Fibroblast of pulmonary artery (primary cell): ENCODE results near the gene CPS1.

Source experiments
- DNase-seq: peaks from one replicate; pipeline ENCODE4 v3.0.0-alpha.2; 2010; ENCODE audit warnings: low read depth
- H3K4me3 ChIP-seq: replicated peaks from 2 replicates; pipeline ENCODE4 v1.5.1; 2011; ENCODE audit warnings: low read depth, mild to moderate bottlenecking, control low read depth, low read length, moderate library complexity
- TF ChIP-seq, protein P1 (sequence below): IDR thresholded peaks from 2 replicates; pipeline ENCODE4 v1.5.1; 2011; ENCODE audit warnings: mild to moderate bottlenecking, control low read depth, low read length, inconsistent platforms; ENCODE audit errors: missing control alignments

The CPS1 gene

DNA sequence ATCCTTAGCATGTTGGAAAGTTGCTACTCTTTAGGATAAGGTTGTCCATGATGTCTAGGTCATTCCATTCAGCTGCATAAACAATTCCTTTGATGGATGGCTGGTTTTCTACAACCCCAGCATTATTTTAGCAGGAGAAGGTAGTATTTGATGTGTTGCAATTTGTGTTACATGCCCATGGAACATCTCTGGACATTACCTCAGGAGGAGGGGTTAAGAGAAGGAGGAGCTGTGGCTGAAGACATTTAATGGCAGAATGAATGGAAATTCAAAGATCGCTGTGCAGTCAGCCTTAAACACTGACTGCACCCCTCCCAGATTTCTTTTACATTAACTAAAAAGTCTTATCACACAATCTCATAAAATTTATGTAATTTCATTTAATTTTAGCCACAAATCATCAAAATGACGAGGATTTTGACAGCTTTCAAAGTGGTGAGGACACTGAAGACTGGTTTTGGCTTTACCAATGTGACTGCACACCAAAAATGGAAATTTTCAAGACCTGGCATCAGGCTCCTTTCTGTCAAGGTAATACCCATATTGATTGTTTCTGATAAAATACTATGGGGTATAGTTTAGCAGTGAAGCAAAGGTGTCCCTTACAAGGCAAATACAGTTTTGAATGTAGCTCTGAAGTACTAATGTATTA lies at the start of gene CPS1:
Gene CPS1, plus strand, starts transcription at position 271 of the 652 bp plus-strand sequence. Its CDS starts 135 bp downstream, at position 406.
- TF ChIP-seq, protein P1, sequence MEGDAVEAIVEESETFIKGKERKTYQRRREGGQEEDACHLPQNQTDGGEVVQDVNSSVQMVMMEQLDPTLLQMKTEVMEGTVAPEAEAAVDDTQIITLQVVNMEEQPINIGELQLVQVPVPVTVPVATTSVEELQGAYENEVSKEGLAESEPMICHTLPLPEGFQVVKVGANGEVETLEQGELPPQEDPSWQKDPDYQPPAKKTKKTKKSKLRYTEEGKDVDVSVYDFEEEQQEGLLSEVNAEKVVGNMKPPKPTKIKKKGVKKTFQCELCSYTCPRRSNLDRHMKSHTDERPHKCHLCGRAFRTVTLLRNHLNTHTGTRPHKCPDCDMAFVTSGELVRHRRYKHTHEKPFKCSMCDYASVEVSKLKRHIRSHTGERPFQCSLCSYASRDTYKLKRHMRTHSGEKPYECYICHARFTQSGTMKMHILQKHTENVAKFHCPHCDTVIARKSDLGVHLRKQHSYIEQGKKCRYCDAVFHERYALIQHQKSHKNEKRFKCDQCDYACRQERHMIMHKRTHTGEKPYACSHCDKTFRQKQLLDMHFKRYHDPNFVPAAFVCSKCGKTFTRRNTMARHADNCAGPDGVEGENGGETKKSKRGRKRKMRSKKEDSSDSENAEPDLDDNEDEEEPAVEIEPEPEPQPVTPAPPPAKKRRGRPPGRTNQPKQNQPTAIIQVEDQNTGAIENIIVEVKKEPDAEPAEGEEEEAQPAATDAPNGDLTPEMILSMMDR, result no peak
- H3K4me3 ChIP-seq, result no peak within 1 kb of the TSS
- no peak for DNase-seq

DNA sequence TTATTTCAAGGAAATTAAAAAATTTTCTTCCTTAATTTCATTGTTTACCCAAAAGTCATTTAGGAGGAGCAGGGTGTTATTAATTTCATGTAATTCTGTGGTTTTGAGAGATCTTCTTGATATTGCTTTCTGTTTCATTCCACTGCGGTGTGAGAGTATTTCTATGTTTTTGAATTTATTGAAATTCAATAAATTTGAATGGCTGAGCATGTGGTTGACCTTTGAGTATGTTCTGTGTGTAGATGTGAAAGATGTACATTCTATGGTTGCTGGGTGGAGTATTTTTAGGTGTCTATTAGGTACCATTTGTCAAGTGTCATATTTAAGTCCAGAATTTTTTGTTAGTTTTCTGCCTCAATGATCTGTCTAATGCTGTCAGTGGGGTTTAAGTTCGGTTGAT lies 40.5 kb upstream of the CPS1 start:
- TF ChIP-seq, protein P1, result no peak
- DNase-seq, result no peak
- no peak overlapping the region for H3K4me3 ChIP-seq

DNA sequence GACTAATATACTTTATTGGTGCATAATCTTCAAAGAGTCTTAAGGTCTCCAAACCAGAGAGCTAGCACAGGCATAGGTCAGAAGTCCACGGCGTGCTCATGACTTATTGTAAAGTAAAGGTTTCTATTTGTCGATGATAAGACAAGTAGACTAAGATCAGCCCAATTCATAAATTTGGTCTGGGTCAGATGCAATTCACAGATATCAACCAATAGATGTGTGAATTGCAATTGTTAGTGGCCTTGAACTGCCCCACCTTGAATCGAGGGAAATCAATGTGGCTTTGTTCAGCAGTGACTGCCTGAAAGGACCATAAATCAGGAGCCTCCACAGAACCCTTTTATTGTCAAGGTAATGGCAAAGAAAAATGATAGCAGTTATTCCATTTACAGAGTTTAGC lies 39.1 kb upstream of the CPS1 start:
- TF ChIP-seq, protein P1, result no peak
- no peak overlapping the region for H3K4me3 ChIP-seq
- no peak for DNase-seq

DNA sequence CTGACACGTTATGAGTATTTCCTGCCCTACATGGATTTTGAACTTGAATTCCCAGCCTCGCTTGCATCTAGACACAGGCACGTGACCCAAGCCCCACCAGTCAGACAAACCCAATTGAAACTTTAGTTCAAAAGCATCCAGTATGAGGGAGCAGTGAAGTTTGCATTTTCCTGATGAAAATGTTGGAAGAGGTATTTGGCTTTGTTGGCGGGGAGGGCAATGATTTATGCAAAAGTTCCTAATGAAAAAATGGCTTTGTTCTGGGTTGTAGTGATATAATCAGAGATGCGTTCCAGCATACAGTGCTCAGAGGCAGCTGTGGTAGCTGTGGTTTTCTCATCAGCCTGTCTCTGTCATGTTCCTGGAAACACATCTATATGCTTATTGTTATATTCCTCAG lies 36.8 kb upstream of the CPS1 start:
- H3K4me3 ChIP-seq, result no peak overlapping the region
- TF ChIP-seq, protein P1, result no peak
- DNase-seq, result no peak

DNA sequence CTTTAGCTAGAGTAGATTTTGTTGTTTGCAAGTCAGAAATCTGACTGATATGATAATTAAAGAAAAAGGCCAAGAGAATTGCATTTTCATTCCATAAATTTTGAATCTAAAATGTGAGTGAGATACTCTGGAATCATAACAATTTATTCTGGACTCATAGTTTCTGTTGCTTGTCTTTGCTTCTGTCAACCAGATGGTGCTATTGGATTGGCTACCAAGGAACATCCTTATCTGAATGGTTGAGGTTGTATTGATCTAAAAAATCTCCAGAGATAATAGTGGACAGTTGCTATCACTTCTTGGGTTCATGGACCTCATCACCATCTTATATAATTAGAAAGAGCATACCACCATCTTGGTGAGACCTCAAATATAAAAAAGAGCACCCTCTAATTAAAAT lies 34.0 kb upstream of the CPS1 start:
- TF ChIP-seq, protein P1, result no peak
- H3K4me3 ChIP-seq, result no peak overlapping the region
- no peak for DNase-seq

DNA sequence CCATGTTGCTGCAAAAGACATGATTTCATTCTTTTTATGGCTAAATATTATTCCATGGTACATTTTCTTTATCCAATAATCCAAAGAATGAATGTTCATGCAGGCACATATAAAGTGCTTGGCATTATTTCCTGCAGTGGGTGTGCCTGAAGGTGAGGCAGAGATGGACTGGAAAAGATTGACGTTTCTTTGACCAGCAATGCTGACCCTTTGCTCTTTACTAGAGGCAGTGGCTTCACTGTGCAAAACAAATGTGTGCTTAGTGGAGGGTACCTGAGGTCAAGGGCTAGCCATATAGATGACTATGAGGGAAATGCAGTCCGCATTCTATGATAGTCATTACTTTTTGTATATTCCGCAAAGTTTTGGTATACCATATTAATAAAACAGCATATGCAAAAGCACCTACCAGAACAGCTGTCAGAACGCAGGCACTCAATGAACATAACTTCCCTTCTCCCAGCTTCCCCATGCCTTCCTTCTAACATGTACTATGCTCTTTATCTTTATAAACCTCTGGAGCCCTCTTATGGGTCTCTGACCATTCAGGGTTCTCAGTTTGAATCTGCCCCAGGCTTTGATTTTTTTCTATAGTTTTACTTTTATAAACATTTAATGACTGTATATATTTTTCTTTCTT lies 32.6 kb upstream of the CPS1 start:
- TF ChIP-seq, protein P1, result no peak
- no peak for DNase-seq
- no peak overlapping the region for H3K4me3 ChIP-seq

DNA sequence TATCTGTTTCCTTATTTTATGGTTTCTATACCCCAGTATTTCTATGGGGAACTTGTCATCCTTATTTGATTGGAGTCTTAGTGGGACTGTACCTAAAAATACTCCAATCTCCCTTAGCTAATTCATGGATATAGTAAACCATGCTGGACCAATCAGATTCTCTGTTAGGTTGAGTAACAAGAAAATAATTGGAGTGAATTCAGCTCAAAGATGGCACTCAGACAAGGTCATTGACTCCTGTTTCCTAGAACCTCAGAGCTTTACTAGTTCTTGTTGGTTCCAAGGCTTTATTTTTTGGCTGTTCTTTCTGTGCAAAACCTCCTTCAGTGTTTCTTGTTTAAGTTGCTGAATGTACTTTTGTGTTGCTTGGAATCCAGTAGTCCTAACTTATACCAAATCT lies 31.9 kb upstream of the CPS1 start:
- TF ChIP-seq, protein P1, result no peak
- no peak overlapping the region for H3K4me3 ChIP-seq
- no peak for DNase-seq
